ENCODE results near the gene DGCR6L.
"Not testable (repeated sequence)": the region's sequence is repeated elsewhere in the genome, so short reads cannot be mapped to it uniquely, and the experiment has no call there.

- TF ChIP-seq EZH2 (IDR thresholded peaks at IDR 0.05); POLR2AphosphoS5 (IDR thresholded peaks at IDR 0.05; ENCODE audit: borderline replicate concordance, low read depth, low read length); FOXP2 (optimal IDR thresholded peaks at IDR 0.05; ENCODE audit: control extremely low read depth, extremely low read length, insufficient read depth): not testable (repeated sequence)
Observed at GRCh38 chr22:20286312-20286660, 33.6 kb downstream of the DGCR6L start.
